HG02973 (cell line): ENCODE data around the gene SLC7A10.

ENCODE experiments used
- ATAC-seq: cut with Tn5 transposase; IDR thresholded peaks from one replicate; pipeline ENCODE4 v1.9.1; 2021; ENCODE audit warnings: moderate library complexity; ENCODE audit not compliant: unreplicated experiment

SLC7A10 gene

GRCh38 chr19:33225458-33225926 is at the start of gene SLC7A10:
Gene SLC7A10 (minus strand): TSS chr19:33225850. CDS start chr19:33225703, 147 bp downstream.
- no peak for ATAC-seq

GRCh38 chr19:33274663-33275558 is 49.3 kb upstream of the SLC7A10 start:
- ATAC-seq, result no peak

GRCh38 chr19:33273881-33274662 is 48.4 kb upstream of the SLC7A10 start:
- no peak for ATAC-seq

GRCh38 chr19:33273065-33273736 is 47.6 kb upstream of the SLC7A10 start:
- no peak for ATAC-seq

GRCh38 chr19:33271246-33272021 is 45.8 kb upstream of the SLC7A10 start:
- ATAC-seq, result no peak

GRCh38 chr19:33270769-33271168 is 45.1 kb upstream of the SLC7A10 start:
- ATAC-seq, result no peak

- no peak for ATAC-seq
Observed at GRCh38 chr19:33269016-33269415, 43.4 kb upstream of the SLC7A10 start.

- ATAC-seq, result no peak
Observed at GRCh38 chr19:33268162-33268991, 42.7 kb upstream of the SLC7A10 start.

GRCh38 chr19:33267706-33268105 is 42.1 kb upstream of the SLC7A10 start:
- ATAC-seq, result no peak

GRCh38 chr19:33266974-33267484 is 41.4 kb upstream of the SLC7A10 start:
- ATAC-seq, result no peak

- ATAC-seq, result no peak
Observed at GRCh38 chr19:33264881-33265445, 39.3 kb upstream of the SLC7A10 start.

- ATAC-seq, result no peak
Observed at GRCh38 chr19:33263325-33264023, 37.8 kb upstream of the SLC7A10 start.

GRCh38 chr19:33261511-33262189 is 36.0 kb upstream of the SLC7A10 start:
- ATAC-seq, result no peak

- no peak for ATAC-seq
Observed at GRCh38 chr19:33260628-33261418, 35.2 kb upstream of the SLC7A10 start.

GRCh38 chr19:33259539-33259938 is 33.9 kb upstream of the SLC7A10 start:
- no peak for ATAC-seq

- no peak for ATAC-seq
Observed at GRCh38 chr19:33257828-33258227, 32.2 kb upstream of the SLC7A10 start.

- no peak for ATAC-seq
Observed at GRCh38 chr19:33256261-33256660, 30.6 kb upstream of the SLC7A10 start.
